Activated CD4-positive, alpha-beta T cell treated with anti-CD3 and anti-CD28 coated beads for 36 hours (primary cell): ENCODE data around the gene PRPF40B. TPM values are rescaled to one million over a fixed set of nuclear protein-coding genes. Genes with fewer than 3 reads are reported as not detected.

Experiments used
- ATAC-seq: fragments of 200-7000 bp; cut with Tn5 transposase; one replicate; pipeline ENCODE4 v1.10.0; 2021; ENCODE audit warnings: mild to moderate bottlenecking, moderate library complexity
- CTCF ChIA-PET: fragments of 350-600 bp; sonication (Branson Sonifier 250); formaldehyde crosslinking; loops from one replicate; lab custom pipeline; 2021; ENCODE audit warnings: antibody characterized with exemption; lab: Charles Lee
- POLR2A ChIA-PET: fragments of 350-600 bp; sonication (Branson Sonifier 250); formaldehyde crosslinking; loops from one replicate; lab custom pipeline; 2021; ENCODE audit warnings: antibody characterized with exemption, inconsistent platforms; lab: Charles Lee
- DNase-seq: peaks from one replicate; pipeline ENCODE4 v3.0.0-alpha.2; 2020
- H3K27ac Mint-ChIP-seq: one replicate; pipeline ENCODE4 v1.8.0; 2021; ENCODE audit warnings: mixed read lengths
- H3K27me3 Mint-ChIP-seq: one replicate; pipeline ENCODE4 v1.8.0; 2021; ENCODE audit warnings: mixed read lengths
- H3K36me3 Mint-ChIP-seq: one replicate; pipeline ENCODE4 v1.8.0; 2021; ENCODE audit warnings: low read depth, mixed read lengths
- H3K4me1 Mint-ChIP-seq: one replicate; pipeline ENCODE4 v1.8.0; 2021; ENCODE audit warnings: mixed read lengths
- H3K4me3 Mint-ChIP-seq: one replicate; pipeline ENCODE4 v1.8.0; 2021; ENCODE audit warnings: mild to moderate bottlenecking, moderate library complexity, mixed read lengths
- H3K9me3 Mint-ChIP-seq: one replicate; pipeline ENCODE4 v1.8.0; 2021; ENCODE audit warnings: low read depth, mixed read lengths
- intact Hi-C, 2 experiments: fragments of 100-400 bp; cut with DNase I in 1 of 2; cut with micrococcal nuclease in 1 of 2; formaldehyde crosslinking; loops; one replicate each; pipeline versions ENCODE4 v1.14.2 to v1.15.1; 2022 to 2024; cut with DNase I, micrococcal nuclease
- total RNA-seq, 2 experiments: library from RNA; stranded (reverse); gene quantifications; one replicate each; pipeline ENCODE4 v1.2.3, GENCODE V29; 2021

Gene PRPF40B
- total RNA-seq, 2 experiments from 2014 or later: 6.9 to 8.1 TPM

- ChIA-PET CTCF (interaction anchor here (0.6 to 21.5 kb wide), 8 partner anchors 9 to 367 kb away, joined by 3 to 332 read pairs (median 4); partner anchors contain the start of gene FMNL3), POLR2A (interaction anchor here (0.7 to 1.0 kb wide), 5 partner anchors 22 to 182 kb away, joined by 3 to 4 read pairs (median 4); no protein-coding TSS in a partner anchor)
- ATAC-seq (peak; percentile 80), DNase-seq (peak; percentile 66)
- Mint-ChIP-seq H3K4me1 (peaks cover 70% of the 10 kb centered on the region), H3K27me3 (no peaks in the 10 kb centered on the region), H3K4me3 (peak overlapping the region; percentile 28), H3K9me3 (no peaks in the 10 kb centered on the region), H3K36me3 (peaks cover 40% of the 10 kb centered on the region), H3K27ac (peak overlapping the region; percentile 95)
- intact Hi-C loops: loop anchor here (1.0 to 2.0 kb wide), 2 partner anchors 38 to 46 kb away; partner anchors contain the start of gene FMNL3 (in 1 of the 2)
Measured at GRCh38 chr12:49661191-49661590, 37.8 kb downstream of the PRPF40B start.

GRCh38 chr12:49661746-49662145 lies 38.4 kb downstream of the PRPF40B start:
- ChIA-PET POLR2A (interaction anchor here (1.0 kb wide), 4 partner anchors 22 to 45 kb away, joined by 3 to 4 read pairs (median 4); no protein-coding TSS in a partner anchor), CTCF (interaction anchor here (0.7 to 21.5 kb wide), 6 partner anchors 8 to 117 kb away, joined by 3 to 332 read pairs (median 10); partner anchors contain the start of gene FMNL3)
- intact Hi-C loops: loop anchor here (1.0 to 2.0 kb wide), 2 partner anchors 37 to 46 kb away; partner anchors contain the start of gene FMNL3 (in 1 of the 2)
- DNase-seq: no peak
- peak overlapping the region; percentile 28 for H3K4me3 Mint-ChIP-seq
- H3K27ac Mint-ChIP-seq: peak overlapping the region; percentile 95
- H3K4me1 Mint-ChIP-seq: peaks cover 66% of the 10 kb centered on the region
- H3K27me3 Mint-ChIP-seq: no peaks in the 10 kb centered on the region
- no peak for ATAC-seq
- H3K36me3 Mint-ChIP-seq: peaks cover 40% of the 10 kb centered on the region
- H3K9me3 Mint-ChIP-seq: no peaks in the 10 kb centered on the region

GRCh38 chr12:49662998-49663843 lies 39.9 kb downstream of the PRPF40B start:
- Mint-ChIP-seq H3K4me3 (peak overlapping the region; percentile 58), H3K27ac (peak overlapping the region; percentile 95), H3K4me1 (peaks cover 78% of the 10 kb centered on the region), H3K27me3 (no peaks in the 10 kb centered on the region), H3K36me3 (peaks cover 33% of the 10 kb centered on the region), H3K9me3 (no peaks in the 10 kb centered on the region)
- intact Hi-C loops: loop anchor here (1.0 kb wide), 2 partner anchors 36 to 44 kb away; partner anchors contain the start of gene FMNL3 (in 1 of the 2)
- ATAC-seq (peak; percentile 78), DNase-seq (peak; percentile 85)
- ChIA-PET POLR2A (interaction anchor here (1.1 to 1.4 kb wide), 4 partner anchors 8 to 78 kb away, joined by 3 to 8 read pairs (median 4); partner anchors contain the start of gene TMBIM6), CTCF (interaction anchor here (0.5 to 4.3 kb wide), 12 partner anchors 9 to 46 kb away, joined by 3 to 40 read pairs (median 4); partner anchors contain the start of gene FMNL3)

GRCh38 chr12:49664167-49664566 lies 40.8 kb downstream of the PRPF40B start:
- ATAC-seq (no peak), DNase-seq (no peak)
- ChIA-PET CTCF (interaction anchor here (0.6 to 4.3 kb wide), 5 partner anchors 13 to 77 kb away, joined by 3 to 40 read pairs (median 6); partner anchors contain the start of genes FMNL3 and TMBIM6), POLR2A (no interaction called here)
- no peaks in the 10 kb centered on the region for H3K27me3 Mint-ChIP-seq
- no peaks in the 10 kb centered on the region for H3K9me3 Mint-ChIP-seq
- H3K4me3 Mint-ChIP-seq: no peak overlapping the region
- peaks cover 87% of the 10 kb centered on the region for H3K4me1 Mint-ChIP-seq
- H3K27ac Mint-ChIP-seq: peak overlapping the region; percentile 95
- intact Hi-C loops: no loop called here
- H3K36me3 Mint-ChIP-seq: peaks cover 33% of the 10 kb centered on the region

- Mint-ChIP-seq H3K4me3 (no peak overlapping the region), H3K27me3 (no peaks in the 10 kb centered on the region), H3K27ac (peak overlapping the region; percentile 80), H3K4me1 (peaks cover 91% of the 10 kb centered on the region), H3K36me3 (peaks cover 33% of the 10 kb centered on the region), H3K9me3 (no peaks in the 10 kb centered on the region)
- ChIA-PET CTCF (interaction anchor here (0.6 to 4.3 kb wide), 7 partner anchors 15 to 321 kb away, joined by 3 to 40 read pairs (median 4); partner anchors contain the start of genes FMNL3 and TMBIM6), POLR2A (interaction anchor here (1.0 kb wide), 1 partner anchor 9 kb away, joined by 3 read pairs; no protein-coding TSS in a partner anchor)
- ATAC-seq (no peak), DNase-seq (no peak)
- intact Hi-C loops: no loop called here
Measured at GRCh38 chr12:49664591-49665239, 41.4 kb downstream of the PRPF40B start.

- no peak for ATAC-seq
- CTCF ChIA-PET: interaction anchor here (0.6 to 4.3 kb wide), 6 partner anchors 14 to 322 kb away, joined by 3 to 40 read pairs (median 4); no protein-coding TSS in a partner anchor
- no peak overlapping the region for H3K4me3 Mint-ChIP-seq
Measured at GRCh38 chr12:49665384-49665783, 42.0 kb downstream of the PRPF40B start.

GRCh38 chr12:49666176-49666575 lies 42.8 kb downstream of the PRPF40B start:
- DNase-seq (no peak), ATAC-seq (no peak)
- H3K36me3 Mint-ChIP-seq: peaks cover 22% of the 10 kb centered on the region
- H3K9me3 Mint-ChIP-seq: no peaks in the 10 kb centered on the region
- intact Hi-C loops: no loop called here
- peaks cover 92% of the 10 kb centered on the region for H3K4me1 Mint-ChIP-seq
- ChIA-PET CTCF (interaction anchor here (1.0 to 4.3 kb wide), 3 partner anchors 18 to 49 kb away, joined by 3 to 40 read pairs (median 3); no protein-coding TSS in a partner anchor), POLR2A (no interaction called here)
- no peak overlapping the region for H3K27ac Mint-ChIP-seq
- no peak overlapping the region for H3K4me3 Mint-ChIP-seq
- no peaks in the 10 kb centered on the region for H3K27me3 Mint-ChIP-seq

More at GRCh38 chr12:49665384-49665783, 42.0 kb downstream of the PRPF40B start:
- H3K27ac Mint-ChIP-seq: peak overlapping the region; percentile 29
- intact Hi-C loops: no loop called here
- no peaks in the 10 kb centered on the region for H3K27me3 Mint-ChIP-seq
- H3K36me3 Mint-ChIP-seq: peaks cover 28% of the 10 kb centered on the region
- no peaks in the 10 kb centered on the region for H3K9me3 Mint-ChIP-seq
- DNase-seq: no peak
- H3K4me1 Mint-ChIP-seq: peaks cover 92% of the 10 kb centered on the region
- POLR2A ChIA-PET: interaction anchor here (1.0 kb wide), 1 partner anchor 8 kb away, joined by 3 read pairs; no protein-coding TSS in a partner anchor

- ATAC-seq (peak; percentile 78), DNase-seq (peak; percentile 46)
- Mint-ChIP-seq H3K27ac (peak overlapping the region; percentile 77), H3K4me1 (peaks cover 92% of the 10 kb centered on the region), H3K9me3 (no peaks in the 10 kb centered on the region), H3K27me3 (no peaks in the 10 kb centered on the region), H3K4me3 (no peak overlapping the region), H3K36me3 (peaks cover 12% of the 10 kb centered on the region)
- intact Hi-C loops: no loop called here
- ChIA-PET CTCF (interaction anchor here (0.6 to 1.9 kb wide), 11 partner anchors 12 to 342 kb away, joined by 3 to 9 read pairs (median 3); partner anchors contain the start of genes FMNL3, PRPF40B and TMBIM6), POLR2A (interaction anchor here (0.6 kb wide), 2 partner anchors 13 to 77 kb away, joined by 3 read pairs; no protein-coding TSS in a partner anchor)
Measured at GRCh38 chr12:49667325-49668090, 44.1 kb downstream of the PRPF40B start.

- H3K4me3 Mint-ChIP-seq: no peak overlapping the region
- no peaks in the 10 kb centered on the region for H3K27me3 Mint-ChIP-seq
- H3K9me3 Mint-ChIP-seq: no peaks in the 10 kb centered on the region
- intact Hi-C loops: loop anchor here in 1 of 2 experiments (2.0 kb wide), 2 partner anchors 29 to 37 kb away; partner anchors contain the start of gene FMNL3
- ATAC-seq (no peak), DNase-seq (peak; percentile 24)
- CTCF ChIA-PET: interaction anchor here (0.6 to 3.3 kb wide), 9 partner anchors 8 to 170 kb away, joined by 3 to 20 read pairs (median 4); no protein-coding TSS in a partner anchor
- peaks cover 6% of the 10 kb centered on the region for H3K36me3 Mint-ChIP-seq
- POLR2A ChIA-PET: interaction anchor here (0.6 to 0.7 kb wide), 2 partner anchors 17 to 71 kb away, joined by 4 read pairs; partner anchors contain the start of gene TMBIM6
- peak overlapping the region; percentile 93 for H3K27ac Mint-ChIP-seq
- H3K4me1 Mint-ChIP-seq: peaks cover 94% of the 10 kb centered on the region
Measured at GRCh38 chr12:49669796-49670195, 46.4 kb downstream of the PRPF40B start.
